Psoas muscle (tissue), 8 donors: Measurements from ENCODE around the gene RAC3. TPM values are rescaled to one million over a fixed set of nuclear protein-coding genes. Genes with fewer than 3 reads are reported as not detected.

Experiments used
- ATAC-seq, 4 donors: fragments of 200-7000 bp; cut with Tn5 transposase; one replicate each; pipeline ENCODE4 v1.9.1; 2020; ENCODE audit warnings: moderate library complexity in 3 of 4, mild to moderate bottlenecking in 2 of 4
- DNase-seq, 2 donors: peaks; one replicate each; pipeline ENCODE4 v3.0.0-alpha.2; 2020
- H3K27ac ChIP-seq: fragments of 200-600 bp; one replicate; pipeline ENCODE4 v1.8.0; 2022
- H3K27me3 ChIP-seq, 3 donors: fragments of 200-600 bp in 1 of 3; one replicate each; pipeline versions ENCODE4 v1.6.1 to v1.8.0; 2013 to 2022; ENCODE audit warnings: low read length in 2 of 3, mild to moderate bottlenecking in 2 of 3, moderate library complexity in 1 of 3; ENCODE audit not compliant: insufficient read depth in 3 of 3
- H3K36me3 ChIP-seq, 2 donors: fragments of 200-600 bp in 1 of 2; one replicate each; pipeline versions ENCODE4 v1.6.1 to v1.8.0; 2013 to 2022; ENCODE audit warnings: low read depth in 1 of 2, mild to moderate bottlenecking in 1 of 2, moderate library complexity in 1 of 2; ENCODE audit not compliant: insufficient read depth in 1 of 2
- H3K4me1 ChIP-seq: fragments of 200-600 bp; one replicate; pipeline ENCODE4 v1.8.0; 2022
- H3K4me3 ChIP-seq: fragments of 200-600 bp; one replicate; pipeline ENCODE4 v1.8.0; 2022; ENCODE audit warnings: mild to moderate bottlenecking
- H3K9me3 ChIP-seq: fragments of 200-600 bp; one replicate; pipeline ENCODE4 v1.8.0; 2022
- WGBS, 3 donors: extraction: QIAGEN DNeasy Blood & Tissue Kit; methylation state at CpG; one replicate each; pipeline versions ENCODE4 v1.1.6 to v1.1.7; 2013; 5-methylcytosine and 5-hydroxymethylcytosine counted together
- intact Hi-C, 2 donors: fragments of 100-400 bp; cut with DNase I; formaldehyde crosslinking; loops; one replicate each; pipeline versions ENCODE4 v1.11.0 to v1.14.2; 2022
- polyA plus RNA-seq, 3 donors: library from polyadenylated mRNA; stranded (reverse); fragments of 200-250 nt; gene quantifications; one replicate each; pipeline ENCODE4 v1.2.3, GENCODE V29; 2013
- total RNA-seq, 4 donors: library from RNA; stranded (reverse); fragmentation: NEBNext Ultra II Directional in 2 of 4; extraction: Animal tissue kit (Norgen Biotek cat#: 25700) in 2 of 4; gene quantifications; one replicate each; pipeline versions ENCODE4 v1.2.1 to v1.2.4, GENCODE V29; 2021 to 2023
- TF ChIP-seq, protein P1 (sequence below): fragments of 200-600 bp; IDR thresholded peaks from one replicate; pipeline ENCODE4 v1.8.0; 2022; ENCODE audit warnings: antibody characterized with exemption
- donor health status: healthy with polysubstance abuse.
- donor health status: DM: no; HTN: no; CAD: no; lungs with moderate emphysema.
- donor health status: Bipolar disorder and iron deficiency.
- donor health status: healthy.
- donor health status: DM: yes; HTN: yes; CAD: no.
- donor health status: DM: no; HTN: no; CAD: no.
- donor health status: DM: no; HTN: no; CAD: no.
- donor health status: DM: yes; HTN: yes; CAD: no.

RAC3 gene
- total and polyA plus RNA-seq, 7 donors = 0.05 to 0.83 TPM; not detected in 5

DNA sequence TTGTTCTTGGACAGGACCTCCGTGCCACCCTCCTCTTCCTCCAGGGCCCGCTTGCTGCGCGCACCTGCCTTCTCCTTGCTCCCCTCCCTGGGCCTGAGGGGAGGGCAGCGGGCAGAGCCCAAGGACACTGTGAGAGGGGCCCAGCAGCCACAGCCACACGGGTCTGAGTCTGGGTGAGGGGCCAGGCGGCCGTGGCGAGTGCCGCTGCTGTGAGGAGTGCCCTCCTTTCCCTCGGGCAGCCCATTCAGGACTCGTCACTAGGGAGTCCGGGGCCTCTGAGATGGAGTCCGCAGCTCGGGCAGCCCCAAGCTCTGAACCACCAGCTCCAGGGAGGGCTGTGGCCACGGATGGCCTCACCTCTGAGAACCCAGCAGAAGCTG is 28.5 kb downstream of the RAC3 start:
- Histone ChIP-seq H3K27ac (no peak overlapping the region), H3K4me3 (no peak overlapping the region), H3K9me3 (no peaks in the 10 kb centered on the region), H3K4me1 (peaks cover 9% of the 10 kb centered on the region), H3K36me3 (peaks cover 10 to 92% of the 10 kb centered on the region in 2 donors), H3K27me3 (no peaks in the 10 kb centered on the region)
- no peak for ATAC-seq
- peak in 1 of 2 donors; percentile 43 for DNase-seq
- intact Hi-C loops = no loop called here
- WGBS, 3 donors = 75 to 88% (median 77%) methylated on average over 16 of the region's 16 CpGs
- TF ChIP-seq, protein P1, sequence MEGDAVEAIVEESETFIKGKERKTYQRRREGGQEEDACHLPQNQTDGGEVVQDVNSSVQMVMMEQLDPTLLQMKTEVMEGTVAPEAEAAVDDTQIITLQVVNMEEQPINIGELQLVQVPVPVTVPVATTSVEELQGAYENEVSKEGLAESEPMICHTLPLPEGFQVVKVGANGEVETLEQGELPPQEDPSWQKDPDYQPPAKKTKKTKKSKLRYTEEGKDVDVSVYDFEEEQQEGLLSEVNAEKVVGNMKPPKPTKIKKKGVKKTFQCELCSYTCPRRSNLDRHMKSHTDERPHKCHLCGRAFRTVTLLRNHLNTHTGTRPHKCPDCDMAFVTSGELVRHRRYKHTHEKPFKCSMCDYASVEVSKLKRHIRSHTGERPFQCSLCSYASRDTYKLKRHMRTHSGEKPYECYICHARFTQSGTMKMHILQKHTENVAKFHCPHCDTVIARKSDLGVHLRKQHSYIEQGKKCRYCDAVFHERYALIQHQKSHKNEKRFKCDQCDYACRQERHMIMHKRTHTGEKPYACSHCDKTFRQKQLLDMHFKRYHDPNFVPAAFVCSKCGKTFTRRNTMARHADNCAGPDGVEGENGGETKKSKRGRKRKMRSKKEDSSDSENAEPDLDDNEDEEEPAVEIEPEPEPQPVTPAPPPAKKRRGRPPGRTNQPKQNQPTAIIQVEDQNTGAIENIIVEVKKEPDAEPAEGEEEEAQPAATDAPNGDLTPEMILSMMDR = no peak

- ATAC-seq (no peak), DNase-seq (peak; percentile 13 to 45)
- H3K4me1 ChIP-seq = peaks cover 9% of the 10 kb centered on the region
- no peaks in the 10 kb centered on the region for H3K27me3 ChIP-seq
- H3K9me3 ChIP-seq = no peaks in the 10 kb centered on the region
- H3K36me3 ChIP-seq = peaks cover 10 to 86% of the 10 kb centered on the region in 2 donors
- WGBS, 3 donors = 84 to 85% (median 85%) methylated on average over 14 of the region's 14 CpGs
- H3K4me3 ChIP-seq = no peak overlapping the region
- intact Hi-C loops = no loop called here
- TF ChIP-seq, protein P1 = no peak
- no peak overlapping the region for H3K27ac ChIP-seq
These were observed 29.1 kb downstream of the RAC3 start for GRCh38 chr17:82060614-82061013.

DNA sequence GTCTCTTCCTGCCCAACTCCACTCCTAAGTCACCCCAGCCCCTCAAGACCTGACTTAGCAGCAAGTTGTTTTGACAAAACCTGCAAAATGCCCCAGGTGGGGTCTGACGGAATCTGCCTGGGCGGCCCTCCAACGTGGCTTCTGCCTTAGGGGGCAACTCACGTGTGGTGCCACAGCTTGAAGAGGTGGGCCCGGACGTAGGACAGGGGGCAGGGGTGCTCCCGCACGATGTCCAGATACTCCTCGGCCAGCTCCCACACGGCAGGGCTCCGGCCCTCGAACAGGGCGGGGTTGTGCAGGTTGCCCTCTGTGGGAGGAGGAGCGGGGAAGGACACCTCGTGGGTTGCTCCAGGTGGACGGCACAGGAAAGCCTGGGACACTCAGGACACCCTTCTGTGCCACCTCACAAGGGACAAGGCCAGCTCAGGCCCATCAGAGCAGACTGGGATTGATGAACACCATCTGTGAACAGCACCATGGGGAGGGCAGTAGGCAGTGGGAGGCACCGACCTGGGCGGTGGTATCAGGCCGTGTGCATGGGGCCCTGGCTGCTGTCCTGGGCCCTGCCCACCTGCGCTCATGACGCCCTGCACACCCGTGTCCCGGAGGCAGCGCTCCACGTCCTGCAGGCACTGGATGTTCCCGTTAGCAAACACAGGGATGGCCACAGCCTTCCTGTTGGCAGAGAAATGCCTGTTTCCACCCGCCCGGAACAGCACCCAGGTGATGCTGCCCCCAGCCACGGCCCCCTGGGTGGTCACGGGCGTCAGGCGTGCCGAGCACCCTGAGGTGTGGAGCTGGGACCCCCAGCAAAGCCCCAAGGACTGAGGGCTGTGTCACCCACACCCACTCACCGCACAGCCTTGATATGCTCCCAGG is 29.8 kb downstream of the RAC3 start:
- Histone ChIP-seq H3K9me3 (no peaks in the 10 kb centered on the region), H3K4me1 (peaks cover 9% of the 10 kb centered on the region), H3K4me3 (no peak overlapping the region), H3K27me3 (no peaks in the 10 kb centered on the region), H3K36me3 (peaks cover 10 to 79% of the 10 kb centered on the region in 2 donors), H3K27ac (no peak overlapping the region)
- DNase-seq (peak; percentile 7 to 51), ATAC-seq (no peak)
- TF ChIP-seq, protein P1 = no peak
- intact Hi-C loops = no loop called here
- WGBS, 3 donors = 84 to 89% (median 85%) methylated on average over 33 to 34 of the region's 34 CpGs

DNA sequence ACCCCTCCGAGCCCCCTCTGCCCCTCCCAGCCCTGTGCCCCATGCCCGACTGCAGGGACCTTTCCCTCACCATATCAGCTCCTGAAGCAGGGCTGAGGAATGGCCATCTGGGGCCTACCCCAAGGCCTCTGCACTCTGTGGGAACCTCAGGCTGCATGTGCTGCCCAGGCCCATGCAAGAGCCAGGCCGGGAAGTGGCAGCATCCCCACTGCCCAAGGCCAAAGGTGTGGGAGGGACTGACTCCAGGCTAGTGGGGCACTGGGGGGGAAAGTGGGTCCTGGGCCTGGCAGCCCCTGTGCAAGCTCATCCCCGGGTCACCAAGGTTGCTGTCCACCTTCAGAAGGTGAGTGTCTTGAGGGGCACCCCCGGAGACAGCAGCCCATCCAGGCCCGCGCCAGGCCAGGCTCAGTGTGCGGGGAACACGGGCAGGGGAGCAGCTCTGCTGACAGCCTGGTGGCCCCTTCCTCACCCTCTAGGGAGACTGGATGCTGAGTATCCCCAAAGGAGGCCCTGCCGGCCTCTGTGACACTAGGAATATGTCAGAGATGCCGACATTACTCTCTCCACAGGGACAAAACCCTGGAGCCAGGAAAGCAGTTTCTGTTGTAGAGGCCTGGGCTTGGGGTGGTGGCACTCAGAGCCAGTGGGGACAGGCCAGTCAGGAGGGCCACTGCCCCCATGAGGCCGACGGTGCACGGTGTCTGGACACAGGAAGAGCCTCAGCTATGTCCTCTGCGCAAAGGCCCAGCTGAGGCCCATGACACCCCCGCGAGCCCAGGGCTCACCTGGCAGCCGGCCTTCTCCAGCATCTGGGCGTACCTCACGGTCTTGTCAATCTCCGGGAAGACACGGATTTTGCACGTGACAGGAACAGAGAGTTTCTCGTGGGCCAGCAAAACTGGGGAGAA is 30.9 kb downstream of the RAC3 start:
- 73 to 74% (median 73%) methylated on average over 23 to 24 of the region's 24 CpGs for WGBS, 3 donors
- Histone ChIP-seq H3K4me1 (peaks cover 9% of the 10 kb centered on the region), H3K27me3 (no peaks in the 10 kb centered on the region), H3K27ac (no peak overlapping the region), H3K9me3 (no peaks in the 10 kb centered on the region), H3K36me3 (peaks cover 10 to 69% of the 10 kb centered on the region in 2 donors), H3K4me3 (no peak overlapping the region)
- DNase-seq (peak; percentile 10 to 55), ATAC-seq (no peak)
- intact Hi-C loops = no loop called here
- TF ChIP-seq, protein P1 = no peak
